Gastrocnemius medialis (tissue), 4 donors: ENCODE data around the gene CLEC17A. TPM values are rescaled to one million over a fixed set of nuclear protein-coding genes. Genes with fewer than 3 reads are reported as not detected.
"Not testable (repeated sequence)": the region's sequence is repeated elsewhere in the genome, so short reads cannot be mapped to it uniquely, and the experiment has no call there.

Experiments
- ATAC-seq, 2 donors: fragments of 150-250 bp; one replicate each; pipeline ENCODE4 v1.9.1; 2016
- DNase-seq, 2 donors: peaks; one replicate each; pipeline ENCODE4 v3.0.0-alpha.2; 2019
- H3K27ac ChIP-seq, 4 donors: fragments of 200-600 bp; sonication (generic); 1 replicate in 1 of 4; 2 replicates in 3 of 4; pipeline ENCODE4 v1.5.1; 2016 to 2018; ENCODE audit warnings: mild to moderate bottlenecking in 2 of 4, moderate library complexity in 1 of 4
- H3K27me3 ChIP-seq, 3 donors: fragments of 200-600 bp; sonication (generic) in 2 of 3; 1 replicate in 1 of 3; 2 replicates in 2 of 3; pipeline versions ENCODE4 v1.5.1 to v1.6.0; 2016 to 2019; ENCODE audit warnings: mild to moderate bottlenecking in 1 of 3, moderate library complexity in 1 of 3
- H3K36me3 ChIP-seq, 2 donors: fragments of 200-600 bp; sonication (generic) in 1 of 2; one replicate each; pipeline ENCODE4 v1.5.1; 2017 to 2018
- H3K4me1 ChIP-seq, 2 donors: fragments of 200-600 bp; sonication (generic) in 1 of 2; one replicate each; pipeline ENCODE4 v1.5.1; 2016 to 2017; ENCODE audit warnings: mild to moderate bottlenecking in 2 of 2
- H3K4me3 ChIP-seq, 4 donors: fragments of 200-600 bp; sonication (generic) in 3 of 4; 1 replicate in 1 of 4; 2 replicates in 3 of 4; pipeline ENCODE4 v1.5.1; 2016 to 2019; ENCODE audit warnings: mild to moderate bottlenecking in 2 of 4
- H3K9me3 ChIP-seq, 3 donors: fragments of 200-600 bp; sonication (generic) in 2 of 3; 1 replicate in 1 of 3; 2 replicates in 2 of 3; pipeline ENCODE4 v1.5.1; 2016 to 2019
- POLR2A ChIP-seq, 2 donors: fragments of 450-650 bp; IDR thresholded peaks; one replicate each; pipeline ENCODE4 v1.6.1; 2017; ENCODE audit warnings: antibody characterized with exemption in 2 of 2, mild to moderate bottlenecking in 2 of 2, moderate library complexity in 2 of 2
- in situ Hi-C, 4 donors: fragments of 200-750 bp; cut with MboI; loops; one replicate each; pipeline versions ENCODE4 v1.15.0 to v1.8.0; 2017; ENCODE audit warnings: low sequenced_read_pairs in 4 of 4
- intact Hi-C: fragments of 100-400 bp; cut with DNase I; formaldehyde crosslinking; loops from one replicate; pipeline ENCODE4 v1.15.1; 2023; ENCODE audit warnings: low total_unique reads
- total RNA-seq, 4 donors: library from RNA; depleted of rRNA; stranded (reverse); fragments of >200 nt; gene quantifications; one replicate each; pipeline versions ENCODE4 v1.1.0 to v1.2.3, GENCODE V29; 2016
- TF ChIP-seq, protein P1 (sequence below), 5 experiments: fragments of 450-650 bp in 3 of 5; fragments of 200-600 bp in 2 of 5; sonication (generic) in 2 of 5; IDR thresholded peaks in 4 of 5; conservative IDR thresholded peaks in 1 of 5; 1 replicate in 4 of 5; 2 replicates in 1 of 5; pipeline ENCODE4 v1.5.1; 2016 to 2019; ENCODE audit warnings: antibody characterized with exemption in 5 of 5, mild to moderate bottlenecking in 3 of 5, moderate library complexity in 3 of 5

CLEC17A gene
- total RNA-seq, 4 donors from 2014 or later = not detected

DNA sequence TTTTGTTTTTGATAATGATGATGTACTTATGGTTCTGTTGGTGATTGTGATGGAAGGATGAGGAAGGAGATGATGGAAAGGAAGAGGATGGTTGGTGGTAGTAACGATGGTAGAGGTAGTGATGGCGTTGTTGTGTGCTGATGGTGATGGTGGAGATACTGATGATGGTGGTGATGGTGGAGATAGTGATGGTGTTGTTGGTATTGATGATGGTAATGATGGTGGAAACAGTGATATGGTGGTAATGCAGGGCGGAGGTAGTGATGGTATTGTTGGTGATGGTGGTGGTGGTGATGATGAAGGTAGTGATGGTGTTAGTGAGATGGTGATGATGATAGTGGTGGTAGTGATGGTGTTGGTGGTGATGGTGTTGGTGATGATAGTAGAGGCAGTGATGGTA is 12.7 kb downstream of the CLEC17A start:
- H3K4me1 ChIP-seq = no peaks in the 10 kb centered on the region
- intact Hi-C loops = no loop called here
- ATAC-seq (no peak), DNase-seq (no peak)
- TF ChIP-seq POLR2A (IDR thresholded peaks at IDR 0.05) = no peak
- TF ChIP-seq, protein P1, sequence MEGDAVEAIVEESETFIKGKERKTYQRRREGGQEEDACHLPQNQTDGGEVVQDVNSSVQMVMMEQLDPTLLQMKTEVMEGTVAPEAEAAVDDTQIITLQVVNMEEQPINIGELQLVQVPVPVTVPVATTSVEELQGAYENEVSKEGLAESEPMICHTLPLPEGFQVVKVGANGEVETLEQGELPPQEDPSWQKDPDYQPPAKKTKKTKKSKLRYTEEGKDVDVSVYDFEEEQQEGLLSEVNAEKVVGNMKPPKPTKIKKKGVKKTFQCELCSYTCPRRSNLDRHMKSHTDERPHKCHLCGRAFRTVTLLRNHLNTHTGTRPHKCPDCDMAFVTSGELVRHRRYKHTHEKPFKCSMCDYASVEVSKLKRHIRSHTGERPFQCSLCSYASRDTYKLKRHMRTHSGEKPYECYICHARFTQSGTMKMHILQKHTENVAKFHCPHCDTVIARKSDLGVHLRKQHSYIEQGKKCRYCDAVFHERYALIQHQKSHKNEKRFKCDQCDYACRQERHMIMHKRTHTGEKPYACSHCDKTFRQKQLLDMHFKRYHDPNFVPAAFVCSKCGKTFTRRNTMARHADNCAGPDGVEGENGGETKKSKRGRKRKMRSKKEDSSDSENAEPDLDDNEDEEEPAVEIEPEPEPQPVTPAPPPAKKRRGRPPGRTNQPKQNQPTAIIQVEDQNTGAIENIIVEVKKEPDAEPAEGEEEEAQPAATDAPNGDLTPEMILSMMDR (IDR thresholded peaks at IDR 0.05 in 4 of 5, conservative IDR thresholded peaks at IDR 0.05 in 1 of 5) = no peak
- in situ Hi-C loops = no loop called here
- no peaks in the 10 kb centered on the region for H3K36me3 ChIP-seq
- H3K27me3 ChIP-seq = peaks cover 0 to 3% (median 0%) of the 10 kb centered on the region in 3 donors
- no peak overlapping the region for H3K4me3 ChIP-seq
- H3K9me3 ChIP-seq = no peaks in the 10 kb centered on the region
- no peak overlapping the region for H3K27ac ChIP-seq

DNA sequence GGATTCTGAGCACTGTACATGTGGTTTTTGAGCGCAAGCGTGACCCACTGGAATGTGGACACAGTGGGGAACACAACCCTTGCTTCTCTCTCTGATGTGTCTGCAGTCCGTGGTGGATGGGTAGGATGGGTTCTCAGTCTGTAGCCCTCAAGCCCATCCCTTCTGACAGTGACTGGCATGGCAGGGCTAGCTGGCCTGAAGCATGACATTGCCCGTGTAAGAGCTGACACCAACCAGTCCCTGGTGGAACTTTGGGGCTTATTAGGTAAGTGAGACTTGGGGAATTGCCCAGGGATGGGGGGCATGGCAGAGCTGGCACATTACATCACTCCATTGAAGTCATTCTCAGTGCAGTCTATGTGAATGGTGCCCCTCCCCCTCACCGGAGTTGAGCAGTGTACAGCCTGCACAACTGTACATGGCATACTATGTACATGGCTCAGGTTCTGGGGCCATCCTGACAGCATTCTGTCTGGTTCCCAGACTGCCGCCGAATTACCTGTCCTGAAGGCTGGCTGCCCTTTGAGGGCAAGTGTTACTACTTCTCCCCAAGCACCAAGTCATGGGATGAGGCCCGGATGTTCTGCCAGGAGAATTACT is 16.8 kb downstream of the CLEC17A start:
- no peak overlapping the region for H3K27ac ChIP-seq

DNA sequence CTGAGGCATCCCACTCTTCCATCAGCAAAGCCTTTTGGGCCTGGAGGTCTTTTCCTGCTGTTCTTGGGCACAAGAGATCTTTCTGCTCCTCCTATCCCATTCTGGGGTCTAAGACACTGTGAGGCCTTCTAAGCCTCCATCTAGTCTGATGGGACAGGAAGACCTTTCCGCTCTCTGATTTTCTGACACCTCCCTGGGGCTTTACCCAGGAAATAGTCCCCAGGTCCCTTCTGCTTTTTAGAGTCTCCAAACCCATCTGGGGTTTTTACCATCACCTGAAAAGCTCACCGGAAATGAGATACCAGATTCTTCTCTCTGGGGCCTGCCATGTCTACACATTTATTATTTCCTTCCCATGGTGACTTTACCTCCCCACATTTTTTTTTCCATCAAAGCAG is 21.1 kb downstream of the CLEC17A start:
- intact Hi-C loops = no loop called here
- in situ Hi-C loops = no loop called here
- Histone ChIP-seq H3K4me1 (no peaks in the 10 kb centered on the region), H3K27ac (no peak overlapping the region), H3K27me3 (no peaks in the 10 kb centered on the region), H3K36me3 (no peaks in the 10 kb centered on the region), H3K9me3 (no peaks in the 10 kb centered on the region), H3K4me3 (no peak overlapping the region)
- TF ChIP-seq, protein P1 (IDR thresholded peaks at IDR 0.05 in 4 of 5, conservative IDR thresholded peaks at IDR 0.05 in 1 of 5) = no peak
- TF ChIP-seq POLR2A (IDR thresholded peaks at IDR 0.05) = no peak
- DNase-seq (no peak), ATAC-seq (no peak)

More for the DNA sequence above, 16.8 kb downstream of the CLEC17A start:
- in situ Hi-C loops (no loop called here), intact Hi-C loops (no loop called here)
- Histone ChIP-seq H3K9me3 (no peaks in the 10 kb centered on the region), H3K4me1 (no peaks in the 10 kb centered on the region), H3K4me3 (no peak overlapping the region), H3K36me3 (no peaks in the 10 kb centered on the region), H3K27me3 (no peaks in the 10 kb centered on the region)
- no peak for DNase-seq
- no peak for ATAC-seq
- TF ChIP-seq, protein P1 (IDR thresholded peaks at IDR 0.05 in 4 of 5, conservative IDR thresholded peaks at IDR 0.05 in 1 of 5) = no peak

DNA sequence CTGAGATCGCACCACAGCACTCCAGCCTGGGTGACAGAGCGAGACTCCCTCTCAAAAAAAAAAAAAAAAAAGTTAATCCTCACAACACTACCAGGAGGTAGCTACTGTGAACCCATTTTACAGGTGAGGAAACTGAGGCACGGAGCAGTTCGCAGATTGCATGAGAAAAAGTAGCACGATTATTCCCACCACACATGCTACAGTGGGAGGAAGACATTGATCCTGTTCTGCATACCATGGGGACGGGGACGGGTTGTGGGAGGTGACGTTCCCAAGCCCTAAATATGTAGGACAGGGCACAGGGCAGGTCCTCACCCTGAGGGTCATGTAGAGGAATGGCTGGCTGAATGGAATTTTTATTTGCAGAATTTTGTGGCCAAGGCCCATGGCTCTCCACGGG is 23.7 kb downstream of the CLEC17A start:
- DNase-seq (no peak), ATAC-seq (no peak)
- in situ Hi-C loops (no loop called here), intact Hi-C loops (no loop called here)
- no peak overlapping the region for H3K27ac ChIP-seq
- no peaks in the 10 kb centered on the region for H3K27me3 ChIP-seq
- H3K9me3 ChIP-seq = no peaks in the 10 kb centered on the region
- H3K4me3 ChIP-seq = no peak overlapping the region
- H3K36me3 ChIP-seq = no peaks in the 10 kb centered on the region
- H3K4me1 ChIP-seq = no peaks in the 10 kb centered on the region
- no peak for TF ChIP-seq POLR2A (IDR thresholded peaks at IDR 0.05)
- TF ChIP-seq, protein P1 (IDR thresholded peaks at IDR 0.05 in 4 of 5, conservative IDR thresholded peaks at IDR 0.05 in 1 of 5) = no peak

DNA sequence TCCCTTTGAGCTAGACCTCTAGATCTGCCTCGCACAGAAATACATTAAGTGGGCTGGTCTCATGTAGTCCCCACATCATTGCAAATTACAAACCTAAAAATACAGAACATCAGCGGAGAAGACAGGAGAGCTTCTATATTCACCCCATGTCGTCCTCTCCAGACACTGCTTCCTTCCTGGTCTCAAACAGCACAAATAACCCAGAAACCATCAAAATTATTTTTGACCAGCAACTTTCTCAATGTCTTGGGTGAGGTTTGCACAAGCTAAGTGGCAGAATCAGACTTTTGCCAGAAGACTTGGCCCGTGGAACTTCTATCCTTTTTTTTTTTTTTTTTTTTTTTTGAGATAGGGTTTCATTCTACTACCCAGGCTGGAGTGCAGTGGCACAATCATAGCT is 28.2 kb downstream of the CLEC17A start:
- Histone ChIP-seq H3K27me3 (no peaks in the 10 kb centered on the region), H3K36me3 (no peaks in the 10 kb centered on the region), H3K27ac (no peak overlapping the region), H3K4me1 (no peaks in the 10 kb centered on the region), H3K4me3 (no peak overlapping the region), H3K9me3 (no peaks in the 10 kb centered on the region)
- TF ChIP-seq, protein P1 (IDR thresholded peaks at IDR 0.05 in 4 of 5, conservative IDR thresholded peaks at IDR 0.05 in 1 of 5) = no peak
- no peak for TF ChIP-seq POLR2A (IDR thresholded peaks at IDR 0.05)
- intact Hi-C loops = no loop called here
- DNase-seq = no peak
- in situ Hi-C loops = no loop called here
- ATAC-seq = no peak

DNA sequence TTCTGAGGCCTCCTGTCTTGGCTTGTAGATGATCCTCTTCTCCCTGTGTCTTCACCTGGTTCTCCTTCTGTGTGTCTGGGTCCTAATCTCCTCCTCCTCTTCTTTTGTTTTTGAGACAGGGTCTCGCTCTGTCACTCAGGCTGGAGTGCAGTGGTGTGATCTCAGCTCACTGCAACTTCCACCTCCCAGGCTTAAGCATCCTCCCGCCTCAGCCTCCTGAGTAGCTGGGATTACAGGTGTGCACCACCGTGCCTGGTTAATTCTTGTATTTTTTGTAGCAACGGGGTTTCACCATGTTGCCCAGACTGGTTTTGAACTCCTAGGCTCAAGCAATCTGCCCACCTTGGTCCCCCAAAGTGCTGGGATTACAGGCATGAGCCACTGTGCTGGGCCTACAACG is 29.4 kb downstream of the CLEC17A start:
- ATAC-seq, H3K27me3 ChIP-seq, in situ Hi-C loops, H3K4me3 ChIP-seq, DNase-seq, H3K9me3 ChIP-seq, intact Hi-C loops, H3K4me1 ChIP-seq, H3K36me3 ChIP-seq, H3K27ac ChIP-seq: not testable (repeated sequence)
